ENCODE data around the gene BCAS4.
A peak's percentile ranks its signal among the peaks of the same experiment; 100 is the strongest.
"Not testable (repeated sequence)": the region's sequence is repeated elsewhere in the genome, so short reads cannot be mapped to it uniquely, and the experiment has no call there.

The BCAS4 gene, protein sequence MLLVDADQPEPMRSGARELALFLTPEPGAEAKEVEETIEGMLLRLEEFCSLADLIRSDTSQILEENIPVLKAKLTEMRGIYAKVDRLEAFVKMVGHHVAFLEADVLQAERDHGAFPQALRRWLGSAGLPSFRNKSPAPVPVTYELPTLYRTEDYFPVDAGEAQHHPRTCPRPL

DNA sequence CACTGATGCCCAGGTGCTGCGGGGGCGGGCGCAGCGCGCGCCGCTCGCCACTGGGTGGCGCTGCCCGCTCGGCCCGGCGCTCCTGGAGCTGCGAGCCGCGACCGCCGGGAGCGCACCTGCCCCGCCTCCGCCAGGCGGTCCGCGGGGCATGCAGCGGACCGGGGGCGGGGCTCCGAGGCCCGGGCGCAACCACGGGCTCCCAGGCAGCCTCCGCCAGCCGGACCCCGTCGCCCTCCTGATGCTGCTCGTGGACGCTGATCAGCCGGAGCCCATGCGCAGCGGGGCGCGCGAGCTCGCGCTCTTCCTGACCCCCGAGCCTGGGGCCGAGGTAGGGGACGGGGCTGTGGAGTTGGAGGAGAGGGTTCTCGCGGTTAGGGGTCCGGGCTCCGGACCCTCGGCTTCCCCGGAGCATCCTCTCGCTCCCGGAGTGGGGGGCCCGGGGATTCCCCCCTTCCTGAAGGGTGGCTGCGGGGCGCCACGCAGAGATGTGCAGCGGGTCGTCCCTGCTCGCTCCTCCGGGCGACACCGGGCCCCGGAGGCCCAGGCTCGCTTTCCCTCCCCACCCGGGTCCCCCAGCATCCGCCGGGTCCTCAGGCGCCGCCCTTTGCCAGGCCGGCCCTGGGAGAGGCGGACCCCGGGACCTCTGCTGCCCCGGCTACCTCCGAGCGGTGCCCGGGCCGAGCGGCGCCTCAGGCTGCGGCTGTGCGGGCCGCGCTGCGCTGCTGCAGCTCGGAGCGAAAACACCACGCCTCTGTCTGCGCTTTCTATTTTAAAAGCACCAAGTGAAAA, at the start of gene BCAS4:
BCAS4 (plus strand) TSS at position 216 of the 789 bp plus-strand sequence; CDS start at position 239, 23 bp downstream.
- Mint-ChIP-seq H3K4me1 (peaks cover 20% of the 10 kb centered on the region), H3K27ac (peak within 1 kb of the TSS; percentile 59), H3K4me3 (peak within 1 kb of the TSS; percentile 95), H3K36me3 (peaks cover under 1% of the 10 kb centered on the region), H3K9me3 (no peaks in the 10 kb centered on the region), H3K27me3 (no peaks in the 10 kb centered on the region)

DNA sequence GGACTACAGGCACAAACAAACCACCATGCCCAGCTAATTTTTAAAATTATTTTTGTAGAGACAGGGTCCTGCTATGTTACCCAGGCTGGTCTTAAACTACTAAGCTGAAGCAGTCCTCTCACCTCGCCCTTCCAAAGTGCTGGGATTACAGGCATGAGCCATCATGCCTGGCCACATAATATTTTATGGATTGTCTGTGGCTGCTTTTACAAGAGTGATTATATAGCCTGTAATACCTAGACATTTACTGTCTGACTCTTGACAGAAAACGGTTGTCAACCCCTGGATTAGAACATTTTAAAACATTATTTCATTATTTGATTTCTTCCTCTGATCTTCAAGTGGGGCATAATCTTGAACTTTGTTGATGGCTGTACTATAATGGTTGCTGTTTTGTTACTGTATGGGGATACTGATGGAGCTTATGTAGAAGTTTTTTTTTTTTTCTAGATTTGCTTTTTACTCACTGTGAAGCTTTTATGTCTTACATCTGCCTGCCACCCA, 49.2 kb upstream of the BCAS4 start:
- H3K4me1 Mint-ChIP-seq = peaks cover 44% of the 10 kb centered on the region
- H3K27ac Mint-ChIP-seq = peak overlapping the region; percentile 80
- H3K9me3 Mint-ChIP-seq = no peaks in the 10 kb centered on the region
- peaks cover 5% of the 10 kb centered on the region for H3K36me3 Mint-ChIP-seq
- peak overlapping the region; percentile 1 for H3K4me3 Mint-ChIP-seq
- H3K27me3 Mint-ChIP-seq = no peaks in the 10 kb centered on the region

DNA sequence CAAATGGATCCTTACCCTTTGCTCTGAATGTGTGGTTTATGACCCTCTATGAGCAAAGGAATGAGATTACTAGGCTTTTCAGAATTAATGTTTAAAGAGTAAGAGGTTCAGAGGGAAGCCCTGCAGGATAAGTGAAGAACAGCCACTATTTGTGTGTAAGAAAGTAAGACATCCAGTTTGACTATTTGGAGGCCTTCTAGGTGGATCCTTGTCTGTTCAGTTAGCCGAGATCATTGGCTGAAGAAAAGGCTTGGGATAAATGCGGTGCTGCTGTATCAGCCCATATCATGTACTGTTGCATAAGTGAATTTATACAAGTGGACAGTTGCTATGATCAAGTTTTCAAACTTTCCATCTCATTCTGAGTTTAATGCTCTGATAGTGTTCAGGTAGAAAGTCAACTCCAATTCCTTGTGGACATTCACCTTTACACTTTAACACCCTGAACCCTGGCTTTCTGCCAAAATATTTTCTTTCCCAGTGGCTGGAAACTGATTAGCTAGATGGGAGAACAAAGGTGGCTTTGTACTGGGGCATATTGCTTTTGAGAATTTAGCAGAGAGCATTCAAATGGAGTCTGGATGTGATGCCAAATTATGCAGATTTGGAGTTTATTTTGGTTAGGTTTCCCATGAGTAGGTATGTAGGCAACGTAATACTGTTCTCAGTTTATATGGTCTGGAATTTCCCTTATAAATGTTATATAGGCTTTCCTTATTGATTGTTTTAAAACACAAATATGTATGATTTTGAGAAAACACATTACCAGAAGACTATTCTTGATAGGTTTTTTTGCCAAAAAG, 48.5 kb upstream of the BCAS4 start:
- Mint-ChIP-seq H3K27me3 (no peaks in the 10 kb centered on the region), H3K4me3 (peak overlapping the region; percentile 1), H3K4me1 (peaks cover 38% of the 10 kb centered on the region), H3K36me3 (peaks cover 2% of the 10 kb centered on the region), H3K9me3 (no peaks in the 10 kb centered on the region), H3K27ac (peak overlapping the region; percentile 80)

DNA sequence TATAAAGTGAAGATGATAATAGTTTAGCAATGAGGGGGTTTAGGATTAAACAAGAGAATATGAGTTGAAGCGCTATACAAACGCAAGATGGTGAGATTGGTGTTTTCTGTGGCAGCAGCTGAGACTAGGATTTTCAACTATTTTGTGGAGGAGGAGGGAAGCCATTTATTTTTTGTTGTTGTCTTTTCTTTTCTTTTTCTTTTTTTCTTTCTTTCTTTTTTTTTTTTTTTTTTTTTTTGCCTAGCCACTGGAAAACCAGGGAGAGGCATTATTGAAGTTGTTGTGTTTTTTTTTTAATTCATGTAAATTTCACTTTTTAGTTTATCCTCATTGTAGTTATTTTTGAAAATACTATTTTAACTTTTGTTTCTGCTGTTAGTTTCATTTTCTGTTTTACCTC, 47.6 kb upstream of the BCAS4 start:
- peaks cover 37% of the 10 kb centered on the region for H3K4me1 Mint-ChIP-seq
- H3K4me3 Mint-ChIP-seq = peak overlapping the region; percentile 35
- H3K27ac Mint-ChIP-seq = peak overlapping the region; percentile 59
- H3K36me3 Mint-ChIP-seq = peaks cover 2% of the 10 kb centered on the region
- no peaks in the 10 kb centered on the region for H3K9me3 Mint-ChIP-seq
- no peaks in the 10 kb centered on the region for H3K27me3 Mint-ChIP-seq

DNA sequence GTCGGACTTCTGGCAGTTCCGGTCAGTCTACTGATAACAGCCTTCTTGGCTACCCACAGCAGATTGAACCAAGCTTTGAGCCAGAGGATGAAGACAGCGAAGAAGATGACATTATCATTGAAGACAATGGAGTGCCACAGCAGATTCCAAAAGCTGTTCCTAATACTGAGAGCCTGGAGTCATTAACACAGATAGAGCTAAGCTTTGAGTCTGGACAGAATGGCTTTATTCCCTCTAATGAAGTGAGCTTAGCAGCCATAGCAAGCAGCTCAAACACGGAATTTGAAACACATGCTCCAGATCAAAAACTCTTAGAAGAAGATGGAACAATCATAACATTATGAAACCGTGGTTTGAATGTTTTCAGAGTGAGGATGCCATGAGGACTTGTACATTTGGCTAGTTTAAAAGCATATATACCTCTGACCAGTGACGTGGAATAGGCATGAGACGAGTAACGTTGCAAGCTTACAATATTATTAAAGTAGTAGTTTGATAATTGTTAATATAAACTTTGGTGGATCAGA, 44.7 kb upstream of the BCAS4 start:
- no peak overlapping the region for H3K4me3 Mint-ChIP-seq
- no peaks in the 10 kb centered on the region for H3K9me3 Mint-ChIP-seq
- H3K27me3 Mint-ChIP-seq = no peaks in the 10 kb centered on the region
- no peak overlapping the region for H3K27ac Mint-ChIP-seq
- peaks cover 2% of the 10 kb centered on the region for H3K36me3 Mint-ChIP-seq
- H3K4me1 Mint-ChIP-seq = peaks cover 30% of the 10 kb centered on the region

DNA sequence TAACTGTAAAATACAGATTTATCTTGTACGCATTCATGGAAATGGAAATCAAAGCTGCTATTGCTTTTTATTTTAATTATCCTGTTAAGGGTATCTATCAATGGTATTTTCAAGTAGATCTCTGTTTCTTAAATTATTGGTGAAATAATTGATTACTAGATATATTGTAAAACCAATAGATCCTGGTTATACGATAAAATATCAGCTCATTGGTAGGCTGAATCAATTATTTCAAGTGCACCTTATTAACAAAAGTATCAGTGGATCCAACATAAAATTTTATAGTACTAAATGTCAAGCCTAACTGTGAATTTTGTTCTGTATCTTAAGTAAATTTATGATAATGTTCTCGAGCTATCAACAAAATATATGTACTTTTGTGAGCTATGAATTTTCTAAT, 41.7 kb upstream of the BCAS4 start:
- no peaks in the 10 kb centered on the region for H3K36me3 Mint-ChIP-seq
- no peaks in the 10 kb centered on the region for H3K9me3 Mint-ChIP-seq
- H3K4me1 Mint-ChIP-seq = peaks cover 6% of the 10 kb centered on the region
- H3K4me3 Mint-ChIP-seq = no peak overlapping the region
- no peak overlapping the region for H3K27ac Mint-ChIP-seq
- H3K27me3 Mint-ChIP-seq = no peaks in the 10 kb centered on the region

DNA sequence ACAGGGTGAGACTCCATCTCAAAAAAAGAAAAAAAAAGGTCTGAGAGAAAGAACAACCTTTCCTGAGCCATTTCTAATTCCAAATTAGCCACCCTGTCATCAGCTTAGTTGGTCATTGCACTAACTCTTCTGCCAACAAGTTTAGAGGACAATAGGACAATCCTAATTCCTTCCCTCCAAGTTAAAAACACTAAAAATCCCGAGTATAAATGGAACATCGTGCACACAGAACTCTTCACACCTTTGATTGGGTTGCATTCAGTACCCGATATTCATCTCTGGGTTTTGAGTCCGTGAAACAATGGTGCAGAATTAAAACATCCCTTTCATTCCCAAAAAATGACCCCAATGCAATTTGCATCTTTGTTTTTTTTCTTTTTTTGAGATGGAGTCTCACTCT, 40.4 kb upstream of the BCAS4 start:
- no peak overlapping the region for H3K4me3 Mint-ChIP-seq
- no peaks in the 10 kb centered on the region for H3K36me3 Mint-ChIP-seq
- H3K27ac Mint-ChIP-seq = no peak overlapping the region
- no peaks in the 10 kb centered on the region for H3K9me3 Mint-ChIP-seq
- no peaks in the 10 kb centered on the region for H3K27me3 Mint-ChIP-seq
- peaks cover under 1% of the 10 kb centered on the region for H3K4me1 Mint-ChIP-seq

DNA sequence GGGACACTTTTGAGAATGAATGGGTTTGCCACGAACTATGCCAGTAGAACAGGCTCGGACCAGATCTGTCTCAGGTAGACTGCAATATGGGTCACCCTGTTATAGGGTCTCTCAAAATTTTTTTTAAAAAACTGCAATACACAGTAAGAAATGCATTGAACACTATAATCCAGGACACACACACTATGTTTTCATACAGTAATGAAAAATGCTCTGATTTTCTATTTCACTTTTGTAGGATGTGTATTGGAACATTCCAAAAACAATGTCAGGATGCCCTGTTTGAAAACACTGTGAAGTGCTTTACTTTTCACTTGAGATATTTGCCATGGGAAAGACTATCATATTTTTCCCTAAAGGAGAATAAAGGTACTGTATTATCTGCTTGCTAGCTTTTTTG, 38.4 kb upstream of the BCAS4 start:
- no peaks in the 10 kb centered on the region for H3K36me3 Mint-ChIP-seq
- no peaks in the 10 kb centered on the region for H3K4me1 Mint-ChIP-seq
- no peak overlapping the region for H3K27ac Mint-ChIP-seq
- no peak overlapping the region for H3K4me3 Mint-ChIP-seq
- no peaks in the 10 kb centered on the region for H3K9me3 Mint-ChIP-seq
- H3K27me3 Mint-ChIP-seq = no peaks in the 10 kb centered on the region

DNA sequence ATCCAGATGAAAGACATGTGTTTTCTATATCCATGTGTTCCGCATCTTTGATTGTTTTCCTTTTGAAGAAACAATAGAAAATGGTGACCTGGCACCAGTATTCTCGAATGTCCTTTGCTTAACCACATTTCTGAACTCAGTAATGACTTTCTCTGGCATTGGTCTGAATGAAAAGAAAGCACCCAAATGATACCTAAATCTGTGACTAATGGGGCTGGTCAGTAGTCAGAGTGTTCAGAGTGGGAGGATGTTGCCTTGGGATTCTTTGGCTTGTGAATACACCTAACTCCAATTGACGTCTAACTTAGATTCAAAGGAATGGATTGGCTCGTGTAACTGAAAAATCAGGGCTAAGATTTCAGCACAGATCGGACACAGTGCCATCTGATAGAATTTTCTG, 36.4 kb upstream of the BCAS4 start:
- no peak overlapping the region for H3K27ac Mint-ChIP-seq
- no peaks in the 10 kb centered on the region for H3K36me3 Mint-ChIP-seq
- H3K27me3 Mint-ChIP-seq = no peaks in the 10 kb centered on the region
- H3K4me3 Mint-ChIP-seq = no peak overlapping the region
- H3K4me1 Mint-ChIP-seq = no peaks in the 10 kb centered on the region
- H3K9me3 Mint-ChIP-seq = no peaks in the 10 kb centered on the region

DNA sequence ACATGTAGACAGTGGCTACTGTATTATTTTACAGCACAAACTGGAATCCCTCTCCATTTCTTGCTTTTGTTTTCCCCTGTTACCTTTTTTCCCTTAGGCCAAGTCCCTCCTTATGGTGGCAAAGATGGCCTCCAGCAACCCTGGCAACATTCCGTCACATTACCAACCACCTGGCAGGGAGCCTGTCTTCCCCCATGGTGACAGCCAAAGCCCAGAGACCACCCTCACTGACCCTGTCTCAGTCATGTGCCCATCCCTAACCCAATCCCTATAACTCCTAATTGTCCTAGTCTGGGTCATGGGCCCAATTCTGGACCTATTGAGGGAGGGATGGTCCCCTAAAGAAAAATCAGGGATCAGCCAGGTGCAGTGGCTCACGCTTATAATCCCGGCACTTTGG, 35.9 kb upstream of the BCAS4 start:
- H3K36me3 Mint-ChIP-seq = no peaks in the 10 kb centered on the region
- H3K9me3 Mint-ChIP-seq = no peaks in the 10 kb centered on the region
- no peak overlapping the region for H3K4me3 Mint-ChIP-seq
- no peaks in the 10 kb centered on the region for H3K27me3 Mint-ChIP-seq
- no peaks in the 10 kb centered on the region for H3K4me1 Mint-ChIP-seq
- H3K27ac Mint-ChIP-seq = no peak overlapping the region

DNA sequence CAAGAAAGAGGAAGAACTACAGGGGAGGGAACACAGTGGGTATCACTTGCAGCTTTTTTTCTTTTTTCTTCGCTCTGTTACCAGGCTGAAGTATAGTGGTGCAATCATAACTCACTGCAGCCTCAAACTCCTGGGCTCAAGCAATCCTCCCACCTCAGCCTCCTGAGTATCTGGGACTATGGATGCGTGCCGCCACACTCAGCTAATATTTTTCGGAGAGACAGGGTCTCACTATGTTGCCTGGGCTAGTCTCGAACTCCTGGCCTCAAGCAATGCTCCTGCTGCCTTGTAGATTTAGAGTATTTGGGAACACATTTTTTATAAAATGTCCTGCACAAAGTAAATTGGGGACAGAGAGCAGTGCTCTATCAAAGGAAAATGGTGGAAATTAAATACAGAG, 35.2 kb upstream of the BCAS4 start:
- Mint-ChIP-seq H3K36me3 (no peaks in the 10 kb centered on the region), H3K4me3 (no peak overlapping the region), H3K27me3 (no peaks in the 10 kb centered on the region)

DNA sequence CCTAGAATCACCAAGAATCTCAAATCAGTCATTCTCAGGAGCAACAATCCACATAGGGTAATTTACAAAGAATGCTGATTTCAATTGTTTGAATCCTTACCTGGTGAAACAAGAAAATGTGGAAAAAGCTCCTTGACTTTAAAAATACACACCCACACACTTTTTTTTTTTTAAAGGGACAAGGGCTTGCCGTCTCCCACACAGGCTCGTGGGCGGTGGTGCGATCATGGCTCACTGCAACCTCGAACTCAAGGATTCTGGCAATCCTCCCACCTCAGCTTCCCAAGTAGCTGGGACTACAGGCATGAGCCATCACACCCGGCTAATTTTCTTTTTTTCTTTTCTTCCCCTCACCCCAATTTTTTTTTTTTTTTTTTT, 32.8 kb upstream of the BCAS4 start:
- Mint-ChIP-seq H3K9me3 (no peaks in the 10 kb centered on the region), H3K36me3 (no peaks in the 10 kb centered on the region), H3K4me1 (no peaks in the 10 kb centered on the region), H3K27ac (no peak overlapping the region), H3K4me3 (no peak overlapping the region), H3K27me3 (no peaks in the 10 kb centered on the region)

More for the DNA sequence above, 35.2 kb upstream of the BCAS4 start:
- H3K9me3 Mint-ChIP-seq = no peaks in the 10 kb centered on the region
- H3K4me1 Mint-ChIP-seq = no peaks in the 10 kb centered on the region
- H3K27ac Mint-ChIP-seq = no peak overlapping the region

DNA sequence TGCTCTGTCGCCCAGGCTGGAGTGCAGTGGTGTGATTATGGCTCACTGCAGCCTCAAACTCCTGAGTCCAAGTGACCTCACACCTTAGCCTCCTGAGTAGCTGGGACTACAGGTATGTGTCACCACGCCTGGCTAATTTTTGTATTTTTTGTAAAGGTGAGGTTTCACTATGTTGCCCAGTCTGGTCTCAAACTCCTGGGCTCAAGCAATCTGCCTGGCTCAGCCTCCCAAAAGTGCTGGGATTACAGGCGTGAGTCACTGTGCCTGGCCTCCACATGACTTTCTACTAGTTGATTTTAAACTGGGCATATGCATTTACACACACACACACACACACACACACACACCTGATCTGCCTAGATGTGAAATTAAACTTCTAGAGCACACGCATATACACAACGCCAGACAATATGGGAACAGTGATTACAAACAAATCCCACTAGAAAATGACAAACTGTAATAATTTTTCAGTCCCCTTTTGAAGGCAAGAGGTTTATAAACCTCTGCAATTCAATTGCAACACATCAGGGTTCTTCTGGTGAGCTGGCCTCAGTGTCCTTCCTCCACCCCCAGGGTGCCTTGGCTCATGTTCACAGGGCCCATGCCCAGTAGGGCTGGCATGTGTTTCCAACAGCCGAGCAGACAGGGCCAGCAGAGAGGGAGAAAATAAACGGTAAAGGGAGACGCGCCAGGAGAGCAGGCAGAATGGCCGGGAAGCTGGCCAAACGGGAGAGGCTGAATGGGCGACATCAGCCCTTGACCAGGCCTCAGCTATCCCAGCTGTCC, 32.2 kb upstream of the BCAS4 start:
- Mint-ChIP-seq H3K4me3 (no peak overlapping the region), H3K27ac (no peak overlapping the region), H3K4me1 (no peaks in the 10 kb centered on the region), H3K36me3 (no peaks in the 10 kb centered on the region), H3K9me3 (no peaks in the 10 kb centered on the region), H3K27me3 (no peaks in the 10 kb centered on the region)

DNA sequence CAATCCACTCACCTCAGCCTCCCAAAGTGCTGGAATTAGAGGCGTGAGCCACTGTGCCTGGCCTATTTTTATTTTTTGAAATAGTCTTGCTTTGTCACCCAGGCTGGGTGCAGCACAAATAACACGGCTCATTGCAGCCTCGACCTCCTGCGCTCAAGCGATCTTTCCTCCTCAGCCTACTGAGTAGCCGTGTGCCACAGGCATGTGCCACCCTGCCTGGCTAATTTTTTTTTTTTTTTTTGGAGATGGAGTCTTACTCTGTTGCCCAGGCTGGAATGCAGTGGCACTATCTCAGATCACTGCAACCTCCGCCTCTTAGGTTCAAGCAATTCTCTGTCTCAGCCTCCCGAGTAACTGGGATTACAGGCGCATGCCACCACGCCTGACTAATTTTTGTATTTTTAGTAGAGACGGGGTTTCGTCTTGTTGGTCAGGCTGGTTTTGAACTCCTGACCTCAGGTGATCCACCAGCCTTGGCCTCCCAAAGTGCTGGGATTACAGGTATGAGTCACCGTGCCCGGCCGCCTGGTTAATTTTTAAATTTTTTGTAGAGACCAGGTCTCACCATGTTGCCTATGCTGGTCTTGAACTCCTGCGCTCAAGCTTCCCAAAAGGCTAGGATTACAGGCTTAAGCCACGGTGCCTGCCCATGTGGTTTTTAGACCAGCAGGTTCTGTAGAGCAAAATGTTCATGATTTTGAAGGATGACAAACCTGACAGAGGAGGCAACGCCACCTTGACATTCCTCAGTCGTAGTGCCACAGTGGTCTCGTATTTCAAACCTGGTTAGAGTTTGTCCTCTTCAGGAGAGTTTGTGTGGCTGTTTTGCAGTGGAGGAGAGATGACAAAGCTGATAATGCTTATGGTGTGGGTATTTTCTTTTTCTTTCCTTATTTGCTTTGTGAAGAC, 31.1 kb upstream of the BCAS4 start:
- H3K4me3 Mint-ChIP-seq = not testable (repeated sequence)

More for the DNA sequence above, 31.1 kb upstream of the BCAS4 start:
- peak overlapping the region; percentile 70 for H3K27ac Mint-ChIP-seq
- not testable (repeated sequence) for H3K27me3 Mint-ChIP-seq, H3K9me3 Mint-ChIP-seq, H3K36me3 Mint-ChIP-seq, H3K4me1 Mint-ChIP-seq
